Measurements from ENCODE around the gene NREP. TPM values are rescaled to one million over a fixed set of nuclear protein-coding genes. Genes with fewer than 3 reads are reported as not detected.

The NREP gene
- total and polyA plus RNA-seq, 10 of the 15 experiments (the other 5 are each of a cell fraction or from before 2014, with no cell fraction given) = 20.6 to 117 (median 32.2) TPM

GRCh38 chr5:111755942-111756381 is 1.0 kb downstream of the NREP start (continued):
- TF ChIP-seq NKRF (conservative IDR thresholded peaks at IDR 0.05) (no peak), BACH1 (IDR thresholded peaks at IDR 0.05; ENCODE audit: borderline replicate concordance) (no peak), YBX1 (IDR thresholded peaks at IDR 0.05) (no peak), PRDM15 (CRISPR knock-in tag; IDR thresholded peaks at IDR 0.05) (no peak), RUNX3 (IDR thresholded peaks at IDR 0.05; ENCODE audit: low read length) (peak; percentile 0; the same call in 1 of the 2 replicates), CEBPB (IDR thresholded peaks at IDR 0.05; ENCODE audit: borderline replicate concordance in 1 of 2, low read depth in 2 of 2, low read length in 2 of 2) (no peak), MEF2A (IDR thresholded peaks at IDR 0.05; ENCODE audit: insufficient read depth, low read depth, low read length) (peak; percentile 85), BMI1 (IDR thresholded peaks at IDR 0.05; ENCODE audit: borderline replicate concordance) (no peak), CHD4 (IDR thresholded peaks at IDR 0.05) (no peak), ZBTB4 (CRISPR knock-in tag; IDR thresholded peaks at IDR 0.05) (no peak), E2F4 (IDR thresholded peaks at IDR 0.05; ENCODE audit: low read depth, low read length) (no peak), MAX (IDR thresholded peaks at IDR 0.05; ENCODE audit: low read depth, low read length) (no peak), IKZF1 (conservative IDR thresholded peaks at IDR 0.05) (no peak), MTA2 (IDR thresholded peaks at IDR 0.05; ENCODE audit: low read depth) (no peak), PML (IDR thresholded peaks at IDR 0.05; ENCODE audit: low read length) (no peak), PKNOX1 (IDR thresholded peaks at IDR 0.05) (no peak), RAD51 (IDR thresholded peaks at IDR 0.05) (no peak; the same call in 1 of the 2 replicates), SREBF1 (IDR thresholded peaks at IDR 0.05; ENCODE audit: low read length) (no peak)

All from GM12878 (cell line).